KMS-11 (cell line): Measurements from ENCODE around the gene RUFY1.

Experiments used
- H2AFZ ChIP-seq: fragments of 200-600 bp; sonication (generic); 2 replicates; pipeline ENCODE4 v1.6.1; 2016; ENCODE audit warnings: antibody characterized with exemption, mixed run types, low read depth
- H3K27ac ChIP-seq: fragments of 200-600 bp; sonication (generic); 2 replicates; pipeline ENCODE4 v1.6.1; 2016; ENCODE audit warnings: mild to moderate bottlenecking, mixed run types
- H3K27me3 ChIP-seq: fragments of 200-600 bp; sonication (generic); 2 replicates; pipeline ENCODE4 v1.6.1; 2017; ENCODE audit warnings: mild to moderate bottlenecking, low read depth, mixed run types, moderate library complexity; ENCODE audit not compliant: insufficient read depth
- H3K36me3 ChIP-seq: fragments of 200-600 bp; sonication (generic); 2 replicates; pipeline ENCODE4 v1.6.1; 2017; ENCODE audit warnings: mild to moderate bottlenecking, mixed run types; ENCODE audit not compliant: insufficient read depth
- H3K4me1 ChIP-seq: fragments of 200-600 bp; sonication (generic); 2 replicates; pipeline ENCODE4 v1.6.1; 2016; ENCODE audit warnings: mild to moderate bottlenecking, low read depth, mixed run types; ENCODE audit not compliant: poor library complexity, severe bottlenecking
- H3K4me2 ChIP-seq: fragments of 200-600 bp; sonication (generic); 2 replicates; pipeline ENCODE4 v1.7.0; 2016; ENCODE audit warnings: mild to moderate bottlenecking, mixed run types
- H3K4me3 ChIP-seq: fragments of 200-600 bp; sonication (generic); IDR thresholded peaks from 2 replicates; pipeline ENCODE4 v1.6.1; 2017; ENCODE audit warnings: low read depth, low read length, mixed read lengths; ENCODE audit not compliant: insufficient read depth
- H3K79me2 ChIP-seq: fragments of 200-600 bp; sonication (generic); 2 replicates; pipeline ENCODE4 v1.6.1; 2016; ENCODE audit warnings: low read depth, mixed run types; ENCODE audit not compliant: insufficient read depth
- H3K9ac ChIP-seq: fragments of 200-600 bp; sonication (generic); 2 replicates; pipeline ENCODE4 v1.6.1; 2016; ENCODE audit warnings: mild to moderate bottlenecking, mixed run types
- H4K20me1 ChIP-seq: fragments of 200-600 bp; sonication (generic); 2 replicates; pipeline ENCODE4 v1.6.1; 2016; ENCODE audit warnings: mild to moderate bottlenecking, mixed run types; ENCODE audit not compliant: insufficient read depth
- CTCF ChIP-seq: fragments of 200-600 bp; sonication (generic); conservative IDR thresholded peaks from 2 replicates; pipeline ENCODE4 v1.6.1; 2017; ENCODE audit warnings: low read depth, mild to moderate bottlenecking, antibody characterized with exemption, low read length, moderate library complexity, mixed read lengths

The RUFY1 gene

GRCh38 chr5:179504600-179505396, 45.6 kb upstream of the RUFY1 start:
- Histone ChIP-seq H3K79me2 (no peaks in the 10 kb centered on the region), H3K27me3 (no peaks in the 10 kb centered on the region; the same call in 1 of the 2 replicates), H3K4me3 (no peak overlapping the region), H3K27ac (no peak overlapping the region), H3K36me3 (no peaks in the 10 kb centered on the region), H3K4me2 (no peak overlapping the region), H4K20me1 (no peaks in the 10 kb centered on the region), H3K4me1 (no peaks in the 10 kb centered on the region), H2AFZ (no peak overlapping the region), H3K9ac (no peak overlapping the region)
- no peak for TF ChIP-seq CTCF

GRCh38 chr5:179505636-179506261, 44.6 kb upstream of the RUFY1 start:
- Histone ChIP-seq H3K27me3 (no peaks in the 10 kb centered on the region; the same call in 1 of the 2 replicates), H3K9ac (no peak overlapping the region), H4K20me1 (no peaks in the 10 kb centered on the region), H3K4me3 (no peak overlapping the region), H3K4me1 (no peaks in the 10 kb centered on the region), H3K4me2 (no peak overlapping the region), H2AFZ (no peak overlapping the region), H3K79me2 (no peaks in the 10 kb centered on the region), H3K36me3 (no peaks in the 10 kb centered on the region), H3K27ac (no peak overlapping the region)
- no peak for TF ChIP-seq CTCF

- Histone ChIP-seq H3K9ac (no peak overlapping the region), H4K20me1 (no peaks in the 10 kb centered on the region), H3K27ac (no peak overlapping the region), H3K4me2 (no peak overlapping the region), H3K4me3 (no peak overlapping the region), H2AFZ (no peak overlapping the region), H3K36me3 (no peaks in the 10 kb centered on the region), H3K27me3 (no peaks in the 10 kb centered on the region; the same call in 1 of the 2 replicates), H3K4me1 (no peaks in the 10 kb centered on the region), H3K79me2 (no peaks in the 10 kb centered on the region)
- TF ChIP-seq CTCF, result no peak
Measured at GRCh38 chr5:179509239-179509638, 41.1 kb upstream of the RUFY1 start.

- Histone ChIP-seq H3K36me3 (no peaks in the 10 kb centered on the region), H4K20me1 (no peaks in the 10 kb centered on the region), H3K4me1 (no peaks in the 10 kb centered on the region), H3K27me3 (no peaks in the 10 kb centered on the region; the same call in 1 of the 2 replicates), H3K79me2 (no peaks in the 10 kb centered on the region), H3K9ac (no peak overlapping the region), H3K4me3 (no peak overlapping the region), H3K4me2 (no peak overlapping the region), H3K27ac (no peak overlapping the region), H2AFZ (no peak overlapping the region)
- TF ChIP-seq CTCF, result no peak
Measured at GRCh38 chr5:179509845-179510244, 40.5 kb upstream of the RUFY1 start.
